AG09309 (cell line): Measurements from ENCODE around the gene CACNB2.

Experiments used
- DNase-seq: peaks from one replicate; pipeline ENCODE4 v3.0.0-alpha.2; 2010; ENCODE audit warnings: low read depth
- H3K4me3 ChIP-seq: 2 replicates; pipeline ENCODE4 v1.5.1; 2011; ENCODE audit warnings: mild to moderate bottlenecking, low read depth, low read length, moderate library complexity; ENCODE audit not compliant: control insufficient read depth
- CTCF ChIP-seq: IDR thresholded peaks from 2 replicates; pipeline ENCODE4 v1.5.1; 2011; ENCODE audit warnings: mild to moderate bottlenecking, low read depth, low read length, inconsistent platforms; ENCODE audit not compliant: insufficient read depth, control insufficient read depth; ENCODE audit errors: missing control alignments

The CACNB2 gene

GRCh38 chr10:18195060-18195799 lies 55.0 kb downstream of the CACNB2 start:
- H3K4me3 ChIP-seq = no peak overlapping the region
- no peak for DNase-seq
- TF ChIP-seq CTCF = no peak

GRCh38 chr10:18196806-18197550 lies 56.8 kb downstream of the CACNB2 start:
- no peak overlapping the region for H3K4me3 ChIP-seq
- TF ChIP-seq CTCF = no peak
- DNase-seq = no peak

- H3K4me3 ChIP-seq = no peak overlapping the region
- TF ChIP-seq CTCF = no peak
- no peak for DNase-seq
Measured at GRCh38 chr10:18197706-18198105, 57.5 kb downstream of the CACNB2 start.

GRCh38 chr10:18201877-18202276 lies 61.7 kb downstream of the CACNB2 start:
- no peak for DNase-seq
- no peak for TF ChIP-seq CTCF
- H3K4me3 ChIP-seq = no peak overlapping the region

GRCh38 chr10:18202680-18203460 lies 62.6 kb downstream of the CACNB2 start:
- DNase-seq = no peak
- H3K4me3 ChIP-seq = no peak overlapping the region
- no peak for TF ChIP-seq CTCF

GRCh38 chr10:18203471-18203870 lies 63.2 kb downstream of the CACNB2 start:
- TF ChIP-seq CTCF = no peak
- no peak overlapping the region for H3K4me3 ChIP-seq
- no peak for DNase-seq
